Stimulated activated CD8-positive, alpha-beta memory T cell treated with anti-CD3 and anti-CD28 coated beads, Interleukin-15, amount 100 ng/mL, for 4 hours (primary cell): Measurements from ENCODE around the gene GRP.

Experiments
- DNase-seq, 2 donors: peaks; one replicate each; pipeline ENCODE4 v3.0.0-alpha.2; 2020; ENCODE audit warnings: low read depth in 2 of 2

Gene GRP

DNA sequence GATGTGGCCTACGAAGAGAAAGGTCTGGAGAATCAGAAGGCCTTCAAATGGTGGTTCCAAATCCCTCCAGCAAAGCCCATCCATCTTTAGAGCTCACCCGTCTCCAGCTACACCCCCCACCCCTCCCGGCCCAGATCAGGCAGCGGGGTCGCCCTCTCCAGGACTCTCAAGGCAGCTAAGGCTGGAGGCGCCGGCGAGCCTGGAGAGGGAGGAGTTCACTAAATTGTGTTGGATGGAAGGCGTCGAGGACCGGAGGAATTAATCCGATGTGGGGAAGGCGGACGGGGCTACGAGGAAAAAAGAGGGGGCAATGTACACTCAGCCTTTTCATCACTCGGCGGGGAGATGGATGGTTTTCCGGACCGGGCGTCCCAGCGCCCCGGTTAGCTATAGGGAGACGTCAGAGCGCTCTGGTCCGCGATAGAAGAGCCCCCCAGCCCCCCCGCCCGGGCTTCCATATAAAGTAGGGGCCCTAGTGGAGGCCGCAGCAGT lies at the start of gene GRP:
GRP (plus strand) TSS at position 487 of the 492 bp plus-strand sequence. CDS start 108 bp downstream, outside the sequence.
- no peak for DNase-seq

DNA sequence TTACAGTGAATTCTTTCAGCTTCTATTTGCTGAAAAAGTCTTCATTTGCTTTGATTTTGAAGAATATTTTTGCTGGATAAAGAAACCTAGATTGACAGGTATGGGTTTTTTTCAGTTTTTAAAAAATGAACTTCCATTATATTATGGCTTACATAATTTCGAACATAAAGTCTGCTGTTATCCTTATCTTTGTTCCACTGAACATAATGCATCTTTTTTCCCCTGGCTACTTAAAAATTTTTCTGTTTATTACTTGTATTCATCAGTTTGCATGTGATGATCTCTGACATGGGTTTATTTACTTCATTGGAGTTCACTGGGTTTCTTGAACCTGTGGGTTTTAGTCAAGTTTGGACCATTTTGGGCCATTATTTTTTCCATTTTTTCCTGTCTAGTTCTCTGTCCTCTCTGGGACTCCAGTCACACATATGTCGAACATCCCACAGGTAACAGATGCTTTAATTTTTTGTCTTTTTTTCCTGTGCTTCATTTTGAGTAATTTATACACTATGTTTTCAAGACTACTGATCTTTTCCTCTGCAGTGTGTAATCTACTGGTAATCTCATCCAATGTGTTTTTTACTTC lies 47.2 kb upstream of the GRP start:
- DNase-seq: no peak

DNA sequence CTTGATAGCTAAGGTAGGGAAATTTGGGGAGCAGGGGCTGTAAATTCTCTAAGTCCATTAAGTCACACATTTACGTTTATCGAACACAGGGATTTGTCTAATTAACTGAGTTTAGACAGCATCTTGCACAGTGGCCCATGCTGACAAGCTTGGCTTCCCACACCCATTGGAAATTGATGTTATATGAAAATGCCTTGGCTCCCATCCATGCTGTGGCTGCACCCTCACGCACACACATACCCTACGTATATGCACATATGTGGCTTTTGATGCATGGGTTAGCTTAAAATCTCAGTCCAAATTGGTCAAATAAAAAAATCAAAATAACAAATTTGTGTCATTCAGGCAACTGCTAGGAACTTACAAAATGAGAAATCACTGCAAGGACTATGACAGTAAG lies 42.5 kb upstream of the GRP start:
- DNase-seq: no peak

GRCh38 chr18:59180150-59180845 lies 39.7 kb upstream of the GRP start:
- no peak for DNase-seq

- DNase-seq: no peak
These were observed 37.3 kb upstream of the GRP start for GRCh38 chr18:59182673-59183072.

DNA sequence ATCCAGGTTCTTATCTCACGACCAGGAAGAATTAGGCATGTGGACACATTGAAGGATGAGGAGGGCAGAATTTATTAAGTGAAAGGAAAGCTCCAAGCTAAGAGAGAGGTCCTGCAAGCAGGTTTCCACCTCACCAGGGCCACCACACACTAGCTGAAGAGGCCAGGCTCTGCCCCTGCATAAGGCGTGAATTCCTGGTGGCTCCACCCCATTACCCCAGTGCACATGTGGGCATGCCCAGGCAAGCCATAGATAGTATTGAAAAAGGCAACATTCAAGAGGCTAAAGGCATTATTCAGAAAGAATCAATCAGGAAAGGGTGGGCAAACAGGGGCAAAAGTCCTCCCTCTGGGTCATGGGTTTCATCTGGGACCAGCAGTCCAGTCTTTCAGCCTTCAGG lies 30.9 kb upstream of the GRP start:
- no peak for DNase-seq

DNA sequence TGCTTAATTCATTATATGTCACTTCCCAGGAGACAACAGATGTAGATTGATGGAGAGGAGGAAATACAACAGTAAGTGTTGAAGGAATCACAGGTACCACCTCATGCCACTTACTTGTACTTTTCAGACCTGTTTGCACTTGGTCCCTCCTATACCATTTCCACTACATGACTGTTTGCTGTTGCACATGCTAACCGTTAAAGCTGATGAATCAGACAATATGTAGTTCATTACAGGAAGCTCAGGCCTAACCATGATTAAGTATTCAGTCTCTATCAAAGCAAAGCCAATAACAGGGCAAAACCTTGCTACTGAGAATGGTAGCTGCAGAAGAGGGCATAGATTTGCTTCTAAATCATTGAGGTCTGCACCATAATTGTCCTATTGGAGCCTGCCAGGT lies 30.2 kb upstream of the GRP start:
- no peak for DNase-seq

DNA sequence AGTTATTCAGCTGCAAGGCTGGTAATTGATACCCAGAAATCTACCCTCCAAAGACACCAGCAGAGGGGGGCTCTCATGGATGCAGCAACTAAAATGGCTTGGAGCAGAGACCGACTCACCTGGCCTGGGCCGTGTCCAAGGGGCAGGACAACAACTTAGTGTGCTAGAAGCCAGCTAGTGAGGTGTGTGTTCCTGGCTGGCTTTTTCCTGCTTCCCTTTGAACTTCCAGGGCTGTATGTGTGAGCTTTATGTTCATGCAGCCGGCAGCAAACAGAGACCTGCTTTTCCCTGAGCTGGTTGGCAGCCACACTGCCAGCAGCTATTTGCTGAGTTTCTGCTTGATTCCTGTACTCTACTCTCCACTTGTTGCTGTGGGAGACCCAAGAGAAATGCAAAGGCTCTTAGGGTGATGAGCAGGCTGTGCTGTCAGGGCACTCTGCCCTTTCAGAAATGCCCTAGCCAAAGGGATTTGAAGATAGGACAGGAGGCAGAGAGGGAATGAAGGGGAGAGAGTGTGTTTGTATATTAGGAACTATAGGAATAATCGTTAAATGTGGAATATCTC lies 23.7 kb upstream of the GRP start:
- DNase-seq: no peak

DNA sequence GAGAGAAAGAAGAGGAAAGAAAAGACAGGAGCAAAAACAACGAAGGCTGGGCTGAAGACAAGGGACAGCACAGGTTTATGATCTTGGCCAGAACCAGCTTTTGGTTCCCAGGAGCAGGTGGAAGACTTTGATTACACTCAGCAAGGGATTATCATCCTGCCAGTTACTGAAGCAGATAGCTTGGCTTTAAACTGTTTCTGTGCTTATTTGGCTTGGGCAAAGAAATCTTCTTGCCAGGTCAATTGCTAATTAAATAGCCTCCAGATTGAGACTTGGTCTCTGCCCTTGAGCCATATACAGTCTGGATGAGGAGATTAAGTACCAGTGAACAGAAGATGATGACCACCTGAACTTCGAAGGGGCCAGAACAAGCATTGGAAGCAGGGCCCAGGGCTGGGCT lies 22.3 kb upstream of the GRP start:
- no peak for DNase-seq

- no peak for DNase-seq
These were observed 21.7 kb upstream of the GRP start for GRCh38 chr18:59198215-59198614.

- no peak for DNase-seq
These were observed 19.2 kb upstream of the GRP start for GRCh38 chr18:59200787-59201186.

DNA sequence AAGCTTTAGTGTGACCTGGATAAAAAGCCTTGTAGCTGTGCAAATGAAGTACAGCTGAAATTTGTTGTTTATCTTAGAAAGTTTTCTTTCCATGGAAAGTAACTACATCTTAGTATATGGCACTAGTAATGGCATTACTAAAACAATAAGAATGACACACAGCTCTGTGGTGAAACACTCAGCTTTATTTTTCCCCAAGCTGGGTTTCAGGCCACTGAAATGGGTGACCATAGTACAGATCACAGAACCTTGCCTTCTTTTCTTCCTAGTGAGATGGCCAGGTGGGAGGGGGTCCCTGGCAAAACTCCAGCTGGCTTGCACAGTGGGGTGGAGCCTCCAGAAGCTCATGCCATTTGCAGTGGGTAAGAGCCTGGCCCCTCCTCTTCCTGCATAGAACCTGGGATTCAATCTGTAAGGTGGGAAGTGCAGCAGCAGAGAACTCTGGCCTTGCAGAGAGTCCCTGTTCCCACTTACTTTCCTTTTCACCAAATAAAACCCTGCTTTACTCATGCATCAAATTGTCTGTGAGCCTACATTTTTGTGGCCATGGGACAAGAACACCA lies 17.6 kb upstream of the GRP start:
- DNase-seq: no peak

DNA sequence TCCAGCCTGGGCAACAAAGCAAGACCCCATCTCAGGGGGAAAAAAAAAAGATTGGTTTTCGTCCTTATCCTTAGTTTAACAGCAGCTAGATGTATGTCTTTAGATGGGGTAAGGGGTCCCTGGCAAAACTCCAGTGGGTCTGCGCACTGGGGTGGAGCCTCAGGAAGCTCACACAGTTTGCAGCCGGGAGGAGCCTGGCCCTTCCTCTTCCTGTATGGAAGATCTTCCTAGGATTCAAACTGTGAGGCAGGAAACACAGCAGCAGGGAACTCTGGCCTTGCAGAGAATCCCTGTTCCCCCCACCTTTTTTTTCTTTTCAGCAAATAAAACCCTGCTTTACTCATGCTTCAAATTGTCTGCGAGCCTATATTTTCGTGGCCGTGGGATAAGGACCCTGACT lies 12.5 kb upstream of the GRP start:
- DNase-seq: no peak

DNA sequence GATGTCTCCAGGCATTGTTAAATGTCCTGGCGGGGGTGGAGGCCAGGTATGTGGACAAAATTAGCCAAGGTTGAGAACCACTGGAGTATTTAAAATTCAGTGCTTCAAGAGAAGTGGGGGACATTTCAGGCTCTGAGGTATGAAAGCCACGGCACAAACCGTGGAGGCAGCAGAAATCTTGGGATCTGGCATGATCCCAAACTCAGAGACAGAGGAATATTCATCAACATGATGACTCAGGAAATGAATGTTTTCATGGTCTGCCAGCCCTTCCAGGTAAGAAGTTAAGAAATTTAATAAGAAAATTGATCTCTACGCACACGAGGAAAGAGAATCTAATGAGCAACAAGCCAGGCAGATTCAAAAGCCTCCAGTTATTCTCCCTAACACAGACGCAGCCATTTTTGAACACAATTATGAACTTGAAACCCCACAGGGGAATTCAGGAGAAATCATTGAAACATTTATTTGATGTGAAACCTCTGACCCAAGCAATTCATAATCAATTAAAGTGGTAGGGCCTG lies 11.3 kb upstream of the GRP start:
- DNase-seq: no peak

GRCh38 chr18:59210299-59210698 lies 9.7 kb upstream of the GRP start:
- DNase-seq: no peak

DNA sequence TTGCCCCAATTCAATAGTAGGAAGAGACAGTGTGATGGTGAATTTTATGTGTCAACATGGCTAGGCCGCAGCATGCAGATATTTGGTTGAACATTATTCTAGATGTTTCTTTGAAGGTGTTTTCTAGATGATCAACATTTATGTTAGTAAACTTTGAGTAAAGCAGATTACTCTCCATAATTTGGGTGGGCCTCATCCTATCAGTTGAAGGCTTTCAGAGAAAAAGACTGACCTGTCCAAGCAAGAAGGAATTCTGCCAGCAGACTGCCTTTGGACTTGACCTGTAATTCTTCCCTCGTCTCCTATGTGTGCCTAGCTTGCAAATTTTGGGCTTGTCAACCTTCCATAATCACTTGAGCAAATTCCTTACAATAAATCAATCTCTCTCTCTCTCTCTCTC lies 8.3 kb upstream of the GRP start:
- DNase-seq: no peak

DNA sequence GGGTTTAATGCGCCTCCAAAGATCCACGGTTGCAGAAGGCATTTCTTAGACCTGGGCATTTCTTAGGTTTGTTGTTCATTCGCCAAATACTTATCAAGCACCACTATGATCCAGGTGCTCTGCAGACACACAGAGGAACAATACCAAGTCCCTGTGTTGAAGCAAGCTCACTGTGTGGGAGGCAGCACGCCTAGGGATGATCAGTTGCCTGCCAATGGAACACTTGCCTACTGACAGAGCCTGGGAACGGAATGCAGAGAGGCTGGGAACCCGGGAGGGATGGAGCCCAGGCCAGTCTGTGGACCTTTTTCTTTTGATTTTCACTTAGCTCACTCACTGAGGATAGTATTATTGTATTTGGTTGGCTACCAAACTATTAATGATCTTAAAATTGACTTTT lies 1.9 kb upstream of the GRP start:
- DNase-seq: no peak

DNA sequence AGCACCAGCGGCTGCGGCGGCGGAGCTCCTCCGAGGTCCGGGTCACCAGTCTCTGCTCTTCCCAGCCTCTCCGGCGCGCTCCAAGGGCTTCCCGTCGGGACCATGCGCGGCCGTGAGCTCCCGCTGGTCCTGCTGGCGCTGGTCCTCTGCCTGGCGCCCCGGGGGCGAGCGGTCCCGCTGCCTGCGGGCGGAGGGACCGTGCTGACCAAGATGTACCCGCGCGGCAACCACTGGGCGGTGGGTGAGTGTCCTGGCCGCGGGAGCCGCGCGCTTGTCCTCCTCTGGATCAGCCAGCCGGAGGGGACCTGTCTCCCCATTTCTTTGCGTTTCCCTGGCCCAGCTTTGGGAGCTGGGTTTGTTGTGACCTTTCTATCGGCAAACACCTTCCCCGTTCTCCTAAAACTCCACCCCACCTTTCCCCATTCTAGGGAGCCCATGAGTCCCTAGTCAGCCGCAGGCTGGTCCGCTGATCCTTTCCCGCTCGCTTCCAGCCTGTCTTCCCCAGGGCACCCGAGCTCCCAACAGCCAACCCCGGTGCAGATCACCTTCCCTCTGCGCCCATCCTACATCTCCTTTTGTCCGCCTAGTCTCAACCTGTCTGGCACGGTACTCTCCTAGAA lies 316 bp downstream of the GRP start:
- DNase-seq: no peak

GRCh38 chr18:59220784-59221765 lies 1.1 kb downstream of the GRP start:
- DNase-seq: no peak

GRCh38 chr18:59222341-59222740 lies 2.4 kb downstream of the GRP start:
- DNase-seq: no peak

GRCh38 chr18:59228351-59228750 lies 8.4 kb downstream of the GRP start:
- no peak for DNase-seq
